ENCODE data around the gene CD300LF. TPM values are rescaled to one million over a fixed set of nuclear protein-coding genes. Genes with fewer than 3 reads are reported as not detected.

The CD300LF gene
- total and polyA plus RNA-seq, 2 donors (not counting 1 experiment from before 2014, with no cell fraction given): 0.52 to 1.1 TPM

DNA sequence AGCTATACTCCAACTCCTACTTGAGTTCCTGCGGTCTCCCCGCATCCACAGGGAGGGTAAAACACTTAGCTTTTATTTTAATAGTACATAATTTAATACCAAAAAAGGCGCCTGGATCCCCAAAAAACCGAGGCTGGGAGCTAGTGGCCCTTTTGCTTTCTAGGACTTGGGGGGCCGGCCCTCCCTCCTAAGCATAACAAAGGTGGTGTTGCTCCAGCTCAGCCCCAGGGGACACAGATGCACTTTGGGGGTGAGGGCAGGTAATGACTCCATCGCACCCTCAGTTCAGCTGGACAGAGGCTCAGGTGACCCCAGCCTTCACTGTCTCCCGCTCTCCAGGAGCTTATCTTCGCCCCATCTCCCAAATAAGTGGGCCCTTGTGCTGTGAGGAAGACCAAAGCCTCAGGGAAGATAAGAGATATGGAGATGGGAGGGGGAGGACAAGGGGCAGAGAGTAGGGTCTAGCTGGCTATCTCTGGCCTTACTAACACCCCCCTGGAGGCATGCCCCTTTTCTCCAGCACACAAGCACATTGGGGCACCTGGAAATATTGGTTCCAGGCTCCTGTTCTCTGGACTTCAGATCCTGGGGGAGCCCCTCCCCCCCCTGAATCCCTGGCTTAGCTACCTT lies 32.9 kb upstream of the CD300LF start:
- Mint-ChIP-seq H3K27me3 (no peaks in the 10 kb centered on the region), H3K27ac (no peak overlapping the region), H3K9me3 (ENCODE audit: insufficient read depth) (no peaks in the 10 kb centered on the region), H3K4me1 (peaks cover 58% of the 10 kb centered on the region), H3K4me3 (no peak overlapping the region)
- peaks cover 20% of the 10 kb centered on the region for H4K20me1 ChIP-seq (ENCODE audit: control insufficient read depth, insufficient read depth, low read length, poor library complexity, severe bottlenecking)
- H3K36me3 ChIP-seq (replicated peaks in 1 of 2; ENCODE audit: control extremely low read depth in 1 of 2, control insufficient read depth in 1 of 2, extremely low read depth in 1 of 2, insufficient read depth in 2 of 2, low read length in 1 of 2): no peaks in the 10 kb centered on the region
- ATAC-seq (ENCODE audit: low read depth) (no peak), DNase-seq (no peak)
- H2AFZ ChIP-seq (ENCODE audit: insufficient read depth, low read depth, low read length, poor library complexity, severe bottlenecking): no peak overlapping the region
- no peak overlapping the region for H3K4me3 ChIP-seq (ENCODE audit: control extremely low read depth in 1 of 5, extremely low read depth in 1 of 5, insufficient read depth in 1 of 5, low read depth in 2 of 5, low read length in 4 of 5)
- ChIA-PET CTCF (interaction anchor here (0.7 to 4.5 kb wide), 26 partner anchors 8 to 266 kb away, joined by 3 to 65 read pairs (median 8); partner anchors contain the start of genes GRIN2C, MRPL58 and RAB37), POLR2A (interaction anchor here (0.5 to 3.7 kb wide), 6 partner anchors 9 to 125 kb away, joined by 4 to 43 read pairs (median 5); partner anchors contain the start of genes NAT9 and RAB37)
- no peak for TF ChIP-seq EZH2 (IDR thresholded peaks at IDR 0.05; ENCODE audit: borderline replicate concordance, insufficient read depth, low read depth, low read length, poor library complexity, severe bottlenecking)
- TF ChIP-seq, protein P1, sequence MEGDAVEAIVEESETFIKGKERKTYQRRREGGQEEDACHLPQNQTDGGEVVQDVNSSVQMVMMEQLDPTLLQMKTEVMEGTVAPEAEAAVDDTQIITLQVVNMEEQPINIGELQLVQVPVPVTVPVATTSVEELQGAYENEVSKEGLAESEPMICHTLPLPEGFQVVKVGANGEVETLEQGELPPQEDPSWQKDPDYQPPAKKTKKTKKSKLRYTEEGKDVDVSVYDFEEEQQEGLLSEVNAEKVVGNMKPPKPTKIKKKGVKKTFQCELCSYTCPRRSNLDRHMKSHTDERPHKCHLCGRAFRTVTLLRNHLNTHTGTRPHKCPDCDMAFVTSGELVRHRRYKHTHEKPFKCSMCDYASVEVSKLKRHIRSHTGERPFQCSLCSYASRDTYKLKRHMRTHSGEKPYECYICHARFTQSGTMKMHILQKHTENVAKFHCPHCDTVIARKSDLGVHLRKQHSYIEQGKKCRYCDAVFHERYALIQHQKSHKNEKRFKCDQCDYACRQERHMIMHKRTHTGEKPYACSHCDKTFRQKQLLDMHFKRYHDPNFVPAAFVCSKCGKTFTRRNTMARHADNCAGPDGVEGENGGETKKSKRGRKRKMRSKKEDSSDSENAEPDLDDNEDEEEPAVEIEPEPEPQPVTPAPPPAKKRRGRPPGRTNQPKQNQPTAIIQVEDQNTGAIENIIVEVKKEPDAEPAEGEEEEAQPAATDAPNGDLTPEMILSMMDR (IDR thresholded peaks at IDR 0.05): no peak
- H3K27me3 ChIP-seq (replicated peaks in 1 of 4; ENCODE audit: control extremely low read depth in 1 of 4, control insufficient read depth in 3 of 4, insufficient read depth in 4 of 4, low read length in 3 of 4): no peaks in the 10 kb centered on the region
- H3K9me3 ChIP-seq (ENCODE audit: control extremely low read depth in 1 of 3, control insufficient read depth in 2 of 3, insufficient read depth in 1 of 3, low read length in 2 of 3): no peaks in the 10 kb centered on the region
- peaks cover 43% of the 10 kb centered on the region for H3K79me2 ChIP-seq (ENCODE audit: control insufficient read depth, insufficient read depth, low read length)
- H3K9ac ChIP-seq (ENCODE audit: low read length): no peak overlapping the region
- H3K4me2 ChIP-seq (replicated peaks; ENCODE audit: low read depth, low read length, poor library complexity, severe bottlenecking): no peak overlapping the region
- intact Hi-C loops (cut with micrococcal nuclease): no loop called here
- WGBS (ENCODE audit: insufficient coverage): no CpG with 5 or more reads among the region's 8 CpGs
- peaks cover 62 to 75% of the 10 kb centered on the region in 2 donors for H3K4me1 ChIP-seq (ENCODE audit: control insufficient read depth in 2 of 2, insufficient read depth in 2 of 2, low read length in 2 of 2)
- H3K27ac ChIP-seq (ENCODE audit: low read length in 2 of 2): no peak overlapping the region

Measured in B cell (primary cell).